B cell (primary cell): Measurements from ENCODE around the gene TNRC6A. TPM values are rescaled to one million over a fixed set of nuclear protein-coding genes. Genes with fewer than 3 reads are reported as not detected.

Experiments
- ATAC-seq: fragments of 200-7000 bp; cut with Tn5 transposase; one replicate; pipeline ENCODE4 v1.10.0; 2021; ENCODE audit warnings: low read depth, mild to moderate bottlenecking, moderate number of reproducible peaks, moderate library complexity
- CTCF ChIA-PET: fragments of 350-600 bp; sonication (Branson Sonifier 250); formaldehyde crosslinking; loops from one replicate; lab custom pipeline; 2021; ENCODE audit warnings: antibody characterized with exemption, inconsistent platforms; lab: Charles Lee
- POLR2A ChIA-PET: fragments of 350-600 bp; sonication (Branson Sonifier 250); formaldehyde crosslinking; loops from one replicate; lab custom pipeline; 2021; ENCODE audit warnings: antibody characterized with exemption; lab: Charles Lee
- DNase-seq: peaks from one replicate; pipeline ENCODE4 v3.0.0; 2013
- H2AFZ ChIP-seq: 2 replicates; pipeline ENCODE4 v1.6.1; 2012; ENCODE audit warnings: mild to moderate bottlenecking, low read depth, low read length; ENCODE audit not compliant: insufficient read depth, poor library complexity, severe bottlenecking
- H3K27ac ChIP-seq, 2 donors: 1 replicate in 1 of 2; 2 replicates in 1 of 2; pipeline ENCODE4 v1.5.1; 2012 to 2013; ENCODE audit warnings: low read length in 2 of 2, mild to moderate bottlenecking in 2 of 2, moderate library complexity in 1 of 2
- H3K27me3 ChIP-seq, 4 experiments: fragments of 200-600 bp in 1 of 4; sonication (generic) in 1 of 4; replicated peaks in 1 of 4; 1 replicate in 2 of 4; 2 replicates in 2 of 4; pipeline versions ENCODE4 v1.6.1 to v1.7.0; 2013 to 2016; ENCODE audit warnings: low read length in 3 of 4, mild to moderate bottlenecking in 2 of 4, mixed read lengths in 1 of 4, moderate library complexity in 1 of 4; ENCODE audit not compliant: insufficient read depth in 4 of 4, control insufficient read depth in 3 of 4; ENCODE audit errors: control extremely low read depth in 1 of 4
- H3K36me3 ChIP-seq, 2 experiments: replicated peaks in 1 of 2; 1 replicate in 1 of 2; 2 replicates in 1 of 2; pipeline versions ENCODE4 v1.6.1 to v1.7.1; 2013; ENCODE audit warnings: low read length in 1 of 2; ENCODE audit not compliant: insufficient read depth in 2 of 2, control insufficient read depth in 1 of 2; ENCODE audit errors: control extremely low read depth in 1 of 2, extremely low read depth in 1 of 2
- H3K4me1 ChIP-seq, 2 donors: fragments of 200-600 bp in 1 of 2; sonication (generic) in 1 of 2; 1 replicate in 1 of 2; 2 replicates in 1 of 2; pipeline versions ENCODE4 v1.5.1 to v1.6.1; 2013 to 2017; ENCODE audit warnings: low read length in 2 of 2; ENCODE audit not compliant: control insufficient read depth in 2 of 2, insufficient read depth in 2 of 2
- H3K4me2 ChIP-seq: replicated peaks from 2 replicates; pipeline ENCODE3; 2012; ENCODE audit warnings: mild to moderate bottlenecking, low read depth, low read length; ENCODE audit not compliant: poor library complexity, severe bottlenecking
- H3K4me3 ChIP-seq, 5 experiments: fragments of 200-600 bp in 1 of 5; sonication (generic) in 1 of 5; 1 replicate in 3 of 5; 2 replicates in 2 of 5; pipeline versions ENCODE4 v1.5.1 to v1.7.0; 2011 to 2016; ENCODE audit warnings: low read length in 4 of 5, mild to moderate bottlenecking in 4 of 5, low read depth in 2 of 5, control low read depth in 1 of 5, moderate library complexity in 1 of 5; ENCODE audit not compliant: insufficient read depth in 1 of 5; ENCODE audit errors: control extremely low read depth in 1 of 5, extremely low read depth in 1 of 5
- H3K79me2 ChIP-seq: fragments of 200-600 bp; sonication (generic); one replicate; pipeline ENCODE4 v1.6.0; 2016; ENCODE audit warnings: low read length; ENCODE audit not compliant: control insufficient read depth, insufficient read depth
- H3K9ac ChIP-seq: fragments of 200-600 bp; sonication (generic); 2 replicates; pipeline ENCODE4 v1.6.1; 2017; ENCODE audit warnings: mild to moderate bottlenecking, low read length, moderate library complexity
- H3K9me3 ChIP-seq, 3 donors: one replicate each; pipeline versions ENCODE4 v1.6.1 to v1.7.1; 2013; ENCODE audit warnings: low read length in 2 of 3; ENCODE audit not compliant: control insufficient read depth in 2 of 3, insufficient read depth in 1 of 3; ENCODE audit errors: control extremely low read depth in 1 of 3
- H4K20me1 ChIP-seq: 2 replicates; pipeline ENCODE4 v1.6.0; 2012; ENCODE audit warnings: mild to moderate bottlenecking, low read length; ENCODE audit not compliant: insufficient read depth, control insufficient read depth, poor library complexity, severe bottlenecking
- H3K27ac Mint-ChIP-seq: one replicate; pipeline ENCODE4 v1.8.0; 2021; ENCODE audit warnings: mixed read lengths
- H3K27me3 Mint-ChIP-seq: one replicate; pipeline ENCODE4 v1.8.0; 2021; ENCODE audit warnings: mixed read lengths
- H3K4me1 Mint-ChIP-seq: one replicate; pipeline ENCODE4 v1.8.0; 2021; ENCODE audit warnings: mixed read lengths
- H3K4me3 Mint-ChIP-seq: one replicate; pipeline ENCODE4 v1.8.0; 2021; ENCODE audit warnings: mixed read lengths
- H3K9me3 Mint-ChIP-seq: one replicate; pipeline ENCODE4 v1.8.0; 2022; ENCODE audit warnings: mixed read lengths; ENCODE audit not compliant: insufficient read depth
- CTCF ChIP-seq: fragments of 200-600 bp; IDR thresholded peaks from one replicate; pipeline ENCODE4 v1.8.0; 2022; ENCODE audit warnings: antibody characterized with exemption, mild to moderate bottlenecking
- EZH2 ChIP-seq: IDR thresholded peaks from 2 replicates; pipeline ENCODE4 v1.6.1; 2012; ENCODE audit warnings: borderline replicate concordance, low read depth, mild to moderate bottlenecking, moderate library complexity, low read length; ENCODE audit not compliant: insufficient read depth, poor library complexity, severe bottlenecking
- WGBS: methylation state at CpG from one replicate; pipeline ENCODE4 v1.1.5; 2013; ENCODE audit warnings: missing lambda C conversion rate; ENCODE audit not compliant: insufficient coverage; 5-methylcytosine and 5-hydroxymethylcytosine counted together
- intact Hi-C: fragments of 100-400 bp; cut with micrococcal nuclease; formaldehyde crosslinking; loops from one replicate; pipeline ENCODE4 v1.10.0; 2022
- polyA plus RNA-seq: library from polyadenylated mRNA; depleted of rRNA; stranded (reverse); fragments of >200 nt; gene quantifications from 2 replicates; pipeline ENCODE4 v1.2.3, GENCODE V29; 2012
- total RNA-seq, 2 donors: library from RNA; stranded (reverse); fragments of 120-200 nt in 1 of 2; gene quantifications; 1 replicate in 1 of 2; 2 replicates in 1 of 2; pipeline versions ENCODE4 v1.2.3 to v1.2.4, GENCODE V29; 2013 to 2022

Gene TNRC6A
- total and polyA plus RNA-seq, 2 donors (not counting 1 experiment from before 2014, with no cell fraction given): 79.3 to 104 TPM

GRCh38 chr16:24745391-24745790 is 15.9 kb downstream of the TNRC6A start:
- no peak overlapping the region for H3K4me3 ChIP-seq
- peaks cover 23 to 24% of the 10 kb centered on the region in 2 donors for H3K4me1 ChIP-seq
- H3K4me2 ChIP-seq: no peak overlapping the region
- ATAC-seq: no peak
- no peaks in the 10 kb centered on the region for H3K9me3 ChIP-seq
- H3K27ac ChIP-seq: no peak overlapping the region
- peaks cover 100% of the 10 kb centered on the region for H3K79me2 ChIP-seq
- H3K9me3 Mint-ChIP-seq: no peaks in the 10 kb centered on the region
- no peak overlapping the region for H2AFZ ChIP-seq
- intact Hi-C loops: no loop called here
- no peak for TF ChIP-seq CTCF
- TF ChIP-seq EZH2: no peak
- ChIA-PET POLR2A (no interaction called here), CTCF (no interaction called here)
- no peaks in the 10 kb centered on the region for H3K27me3 Mint-ChIP-seq
- H3K27ac Mint-ChIP-seq: no peak overlapping the region
- H3K36me3 ChIP-seq: peaks cover 9 to 16% of the 10 kb centered on the region in 2 experiments
- no peaks in the 10 kb centered on the region for H3K27me3 ChIP-seq
- H4K20me1 ChIP-seq: peaks cover 98% of the 10 kb centered on the region
- no peak for DNase-seq
- no peak overlapping the region for H3K4me3 Mint-ChIP-seq
- H3K9ac ChIP-seq: no peak overlapping the region
- peaks cover 75% of the 10 kb centered on the region for H3K4me1 Mint-ChIP-seq

- no peaks in the 10 kb centered on the region for H3K9me3 Mint-ChIP-seq
- Histone ChIP-seq H3K27ac (no peak overlapping the region), H3K4me2 (no peak overlapping the region), H3K27me3 (no peaks in the 10 kb centered on the region), H3K4me1 (peaks cover 20 to 21% of the 10 kb centered on the region in 2 donors), H3K9ac (no peak overlapping the region), H2AFZ (no peak overlapping the region), H4K20me1 (peaks cover 98% of the 10 kb centered on the region), H3K9me3 (no peaks in the 10 kb centered on the region), H3K36me3 (peaks cover 9 to 16% of the 10 kb centered on the region in 2 experiments), H3K4me3 (no peak overlapping the region), H3K79me2 (peaks cover 99% of the 10 kb centered on the region)
- H3K4me3 Mint-ChIP-seq: no peak overlapping the region
- TF ChIP-seq EZH2: no peak
- no peak for TF ChIP-seq CTCF
- DNase-seq: no peak
- no peak overlapping the region for H3K27ac Mint-ChIP-seq
- CTCF ChIA-PET: no interaction called here
- ATAC-seq: no peak
- no peaks in the 10 kb centered on the region for H3K27me3 Mint-ChIP-seq
- intact Hi-C loops: no loop called here
- WGBS: 100% methylated on average over 2 of the region's 2 CpGs
- POLR2A ChIA-PET: no interaction called here
- H3K4me1 Mint-ChIP-seq: peaks cover 74% of the 10 kb centered on the region
Observed at GRCh38 chr16:24745791-24746190, 16.3 kb downstream of the TNRC6A start.
